ENCODE data around the gene CAMKMT. TPM values are rescaled to one million over a fixed set of nuclear protein-coding genes. Genes with fewer than 3 reads are reported as not detected.
"Not testable (repeated sequence)": the region's sequence is repeated elsewhere in the genome, so short reads cannot be mapped to it uniquely, and the experiment has no call there.

CAMKMT gene
- total RNA-seq, 5 donors from 2014 or later (not counting 1 experiment from before 2014, with no cell fraction given), result 11.9 to 20.2 (median 16.5) TPM

DNA sequence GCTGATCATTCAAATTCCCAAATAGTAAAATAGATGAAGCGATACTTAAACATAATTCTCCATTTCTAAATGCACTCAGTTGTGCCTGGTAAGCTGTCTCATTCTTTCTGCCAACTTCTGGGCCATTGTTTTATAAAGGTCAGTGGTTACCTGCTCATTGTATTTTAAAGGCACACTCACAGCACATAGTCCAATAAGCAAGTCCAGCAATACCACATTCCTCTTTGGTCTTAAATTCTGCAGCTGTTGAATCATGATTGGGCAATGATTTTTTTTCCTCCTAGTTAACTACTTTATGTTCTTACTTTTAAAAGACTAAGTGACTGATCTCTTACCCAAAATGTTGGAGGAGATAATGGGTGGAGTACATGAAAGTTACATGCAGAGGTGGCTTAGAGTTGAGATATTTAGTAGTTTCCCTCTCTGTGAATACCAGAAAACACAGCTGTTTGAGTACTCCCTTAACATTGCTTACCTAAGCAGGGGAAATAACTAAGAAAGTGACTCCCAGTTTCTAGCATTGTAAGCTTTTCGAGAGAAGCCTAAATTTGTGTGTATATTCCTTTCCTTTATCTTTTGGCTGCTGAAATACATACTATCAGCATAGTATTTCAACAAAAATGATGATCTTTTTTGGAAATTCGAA lies 220.7 kb downstream of the CAMKMT start:
- ATAC-seq (replicated peaks in 1 of 4), result no peak
- CTCF ChIA-PET, result no interaction called here
- no peaks in the 10 kb centered on the region for H3K9me3 Mint-ChIP-seq

GRCh38 chr2:44595615-44596014 lies 233.9 kb downstream of the CAMKMT start:
- H3K4me3 ChIP-seq (ENCODE audit: control insufficient read depth in 1 of 2, extremely low read depth in 1 of 2, low read length in 1 of 2); ATAC-seq (replicated peaks in 1 of 4); H3K27me3 Mint-ChIP-seq; H3K4me1 ChIP-seq (ENCODE audit: control insufficient read depth in 1 of 2, extremely low read depth in 1 of 2, insufficient read depth in 2 of 2, low read length in 2 of 2); H3K27me3 ChIP-seq (replicated peaks in 1 of 2; ENCODE audit: control insufficient read depth in 2 of 2, extremely low read depth in 1 of 2, insufficient read depth in 2 of 2, low read length in 1 of 2); H3K4me3 Mint-ChIP-seq; H3K27ac ChIP-seq (ENCODE audit: low read length); H3K36me3 Mint-ChIP-seq; H3K4me1 Mint-ChIP-seq; H3K9me3 Mint-ChIP-seq; H3K36me3 ChIP-seq (ENCODE audit: control insufficient read depth in 2 of 2, extremely low read depth in 1 of 2, insufficient read depth in 1 of 2, low read length in 1 of 2); DNase-seq; H3K27ac Mint-ChIP-seq; H3K9me3 ChIP-seq; POLR2A ChIA-PET; CTCF ChIA-PET: not testable (repeated sequence)
- no CpG with 5 or more reads among the region's 2 CpGs for WGBS (ENCODE audit: insufficient coverage)

More for the DNA sequence above, 220.7 kb downstream of the CAMKMT start:
- Histone ChIP-seq H3K36me3 (ENCODE audit: control insufficient read depth in 2 of 2, extremely low read depth in 1 of 2, insufficient read depth in 1 of 2, low read length in 1 of 2) (no peaks in the 10 kb centered on the region), H3K27ac (ENCODE audit: low read length) (no peak overlapping the region), H3K4me1 (ENCODE audit: control insufficient read depth in 1 of 2, extremely low read depth in 1 of 2, insufficient read depth in 2 of 2, low read length in 2 of 2) (peaks cover 0 to 12% of the 10 kb centered on the region in 2 experiments), H3K9me3 (no peaks in the 10 kb centered on the region), H3K4me3 (ENCODE audit: control insufficient read depth in 1 of 2, extremely low read depth in 1 of 2, low read length in 1 of 2) (no peak overlapping the region), H3K27me3 (replicated peaks in 1 of 2; ENCODE audit: control insufficient read depth in 2 of 2, extremely low read depth in 1 of 2, insufficient read depth in 2 of 2, low read length in 1 of 2) (no peaks in the 10 kb centered on the region)
- peaks cover 34 to 37% (median 35%) of the 10 kb centered on the region in 3 donors for H3K4me1 Mint-ChIP-seq
- H3K27me3 Mint-ChIP-seq, result no peaks in the 10 kb centered on the region
- H3K36me3 Mint-ChIP-seq, result peaks cover 7% of the 10 kb centered on the region
- WGBS (ENCODE audit: insufficient coverage), result no CpG with 5 or more reads among the region's 3 CpGs
- POLR2A ChIA-PET, result no interaction called here
- H3K27ac Mint-ChIP-seq, result no peak overlapping the region
- no peak for DNase-seq
- no peak overlapping the region for H3K4me3 Mint-ChIP-seq

DNA sequence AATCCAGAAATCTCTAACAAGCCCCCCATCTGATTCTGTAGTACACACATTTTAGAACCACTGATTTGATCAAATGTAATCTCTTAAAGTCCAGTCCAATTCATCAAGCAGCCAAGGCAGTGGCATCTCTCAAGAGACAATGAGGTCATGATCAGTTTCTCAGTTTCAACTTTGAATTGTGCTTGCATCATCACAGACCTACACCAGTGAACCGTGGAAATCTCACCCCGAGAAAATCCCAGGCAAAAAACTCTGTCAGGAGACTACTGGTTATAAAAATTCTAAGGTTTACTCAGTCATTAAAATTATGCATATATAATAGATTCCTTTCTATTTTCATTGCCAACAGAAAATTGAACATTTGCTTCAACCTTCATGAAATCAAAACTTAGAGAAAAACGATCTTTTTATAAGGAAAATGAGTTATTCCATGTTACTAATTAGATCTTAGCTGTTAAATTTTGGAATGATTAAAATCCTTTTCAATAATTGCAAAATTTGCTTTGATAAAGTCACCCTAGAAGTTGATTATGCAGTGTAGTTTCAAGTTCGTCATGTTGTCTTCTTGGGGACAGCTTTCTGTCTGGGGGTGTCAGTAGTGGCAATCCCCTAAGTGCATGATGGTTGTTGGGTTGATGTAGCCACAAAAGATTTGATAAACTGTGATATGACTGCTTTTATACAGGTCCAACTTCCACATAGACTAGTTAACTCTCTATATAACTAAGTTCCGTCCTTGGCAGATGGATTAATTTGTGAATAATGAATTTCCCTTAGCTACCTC lies 235.0 kb downstream of the CAMKMT start:
- ATAC-seq (replicated peaks in 1 of 4) (no peak), DNase-seq (no peak)
- no peaks in the 10 kb centered on the region for H3K4me1 Mint-ChIP-seq
- no peaks in the 10 kb centered on the region for H3K27me3 Mint-ChIP-seq
- H3K9me3 ChIP-seq, result no peaks in the 10 kb centered on the region
- POLR2A ChIA-PET, result no interaction called here
- H3K4me1 ChIP-seq (ENCODE audit: control insufficient read depth in 1 of 2, extremely low read depth in 1 of 2, insufficient read depth in 2 of 2, low read length in 2 of 2), result no peaks in the 10 kb centered on the region
- H3K4me3 Mint-ChIP-seq, result no peak overlapping the region
- CTCF ChIA-PET, result no interaction called here
- H3K27ac Mint-ChIP-seq, result no peak overlapping the region
- H3K27ac ChIP-seq (ENCODE audit: low read length), result no peak overlapping the region
- no peak overlapping the region for H3K4me3 ChIP-seq (ENCODE audit: control insufficient read depth in 1 of 2, extremely low read depth in 1 of 2, low read length in 1 of 2)
- peaks cover 7% of the 10 kb centered on the region for H3K36me3 Mint-ChIP-seq
- H3K27me3 ChIP-seq (replicated peaks in 1 of 2; ENCODE audit: control insufficient read depth in 2 of 2, extremely low read depth in 1 of 2, insufficient read depth in 2 of 2, low read length in 1 of 2), result no peaks in the 10 kb centered on the region
- no peaks in the 10 kb centered on the region for H3K36me3 ChIP-seq (ENCODE audit: control insufficient read depth in 2 of 2, extremely low read depth in 1 of 2, insufficient read depth in 1 of 2, low read length in 1 of 2)
- no peaks in the 10 kb centered on the region for H3K9me3 Mint-ChIP-seq
- WGBS (ENCODE audit: insufficient coverage), result no CpG with 5 or more reads among the region's 5 CpGs

- Mint-ChIP-seq H3K27ac (no peak overlapping the region), H3K9me3 (no peaks in the 10 kb centered on the region), H3K4me1 (no peaks in the 10 kb centered on the region), H3K4me3 (no peak overlapping the region), H3K27me3 (no peaks in the 10 kb centered on the region), H3K36me3 (peaks cover 10% of the 10 kb centered on the region)
- no CpG with 5 or more reads among the region's 5 CpGs for WGBS (ENCODE audit: insufficient coverage)
- no peak overlapping the region for H3K27ac ChIP-seq (ENCODE audit: low read length)
- POLR2A ChIA-PET, result no interaction called here
- H3K4me1 ChIP-seq (ENCODE audit: control insufficient read depth in 1 of 2, extremely low read depth in 1 of 2, insufficient read depth in 2 of 2, low read length in 2 of 2), result no peaks in the 10 kb centered on the region
- H3K4me3 ChIP-seq (ENCODE audit: control insufficient read depth in 1 of 2, extremely low read depth in 1 of 2, low read length in 1 of 2), result no peak overlapping the region
- CTCF ChIA-PET, result no interaction called here
- no peak for ATAC-seq (replicated peaks in 1 of 4)
- no peaks in the 10 kb centered on the region for H3K9me3 ChIP-seq
- DNase-seq, result no peak
- H3K27me3 ChIP-seq (replicated peaks in 1 of 2; ENCODE audit: control insufficient read depth in 2 of 2, extremely low read depth in 1 of 2, insufficient read depth in 2 of 2, low read length in 1 of 2), result no peaks in the 10 kb centered on the region
- H3K36me3 ChIP-seq (ENCODE audit: control insufficient read depth in 2 of 2, extremely low read depth in 1 of 2, insufficient read depth in 1 of 2, low read length in 1 of 2), result no peaks in the 10 kb centered on the region
Measured at GRCh38 chr2:44598330-44599119, 236.8 kb downstream of the CAMKMT start.

- no peaks in the 10 kb centered on the region for H3K27me3 Mint-ChIP-seq
- no peak for DNase-seq
- WGBS (ENCODE audit: insufficient coverage), result no CpG with 5 or more reads among the region's 1 CpG
- no peaks in the 10 kb centered on the region for H3K4me1 ChIP-seq (ENCODE audit: control insufficient read depth in 1 of 2, extremely low read depth in 1 of 2, insufficient read depth in 2 of 2, low read length in 2 of 2)
- H3K4me3 Mint-ChIP-seq, result no peak overlapping the region
- POLR2A ChIA-PET, result no interaction called here
- H3K9me3 Mint-ChIP-seq, result no peaks in the 10 kb centered on the region
- no peak overlapping the region for H3K4me3 ChIP-seq (ENCODE audit: control insufficient read depth in 1 of 2, extremely low read depth in 1 of 2, low read length in 1 of 2)
- no peaks in the 10 kb centered on the region for H3K27me3 ChIP-seq (replicated peaks in 1 of 2; ENCODE audit: control insufficient read depth in 2 of 2, extremely low read depth in 1 of 2, insufficient read depth in 2 of 2, low read length in 1 of 2)
- peaks cover 10% of the 10 kb centered on the region for H3K36me3 Mint-ChIP-seq
- H3K9me3 ChIP-seq, result no peaks in the 10 kb centered on the region
- no peak overlapping the region for H3K27ac ChIP-seq (ENCODE audit: low read length)
- no peak for ATAC-seq (replicated peaks in 1 of 4)
- H3K36me3 ChIP-seq (ENCODE audit: control insufficient read depth in 2 of 2, extremely low read depth in 1 of 2, insufficient read depth in 1 of 2, low read length in 1 of 2), result no peaks in the 10 kb centered on the region
- H3K27ac Mint-ChIP-seq, result no peak overlapping the region
- H3K4me1 Mint-ChIP-seq, result no peaks in the 10 kb centered on the region
- CTCF ChIA-PET, result interaction anchor here in 1 of 2 donors (0.7 kb wide), 1 partner anchor 38 kb away, joined by 3 read pairs; no protein-coding TSS in a partner anchor
Measured at GRCh38 chr2:44599130-44599529, 237.4 kb downstream of the CAMKMT start.

DNA sequence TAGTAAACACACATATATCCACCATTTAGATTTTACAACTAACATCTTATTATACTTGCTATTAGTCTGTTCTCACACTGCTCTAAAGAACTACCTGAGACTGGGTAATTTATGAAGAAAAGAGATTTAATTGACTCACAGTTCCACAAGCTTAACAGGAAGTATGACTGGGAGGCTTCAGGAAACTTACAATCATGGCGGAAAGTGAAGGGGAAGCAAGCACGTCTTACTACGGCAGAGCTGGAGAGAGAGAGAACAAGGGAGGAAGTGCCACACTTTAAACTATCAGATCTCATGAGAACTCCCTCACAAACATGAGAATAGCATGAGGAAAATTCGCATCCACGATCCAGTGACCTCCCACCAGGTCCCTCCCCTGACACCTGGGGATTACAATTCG lies 240.7 kb downstream of the CAMKMT start:
- no CpG with 5 or more reads among the region's 6 CpGs for WGBS (ENCODE audit: insufficient coverage)
- no peaks in the 10 kb centered on the region for H3K9me3 Mint-ChIP-seq

More for the DNA sequence above, 240.7 kb downstream of the CAMKMT start:
- ATAC-seq (replicated peaks in 1 of 4) (no peak), DNase-seq (no peak)
- Mint-ChIP-seq H3K27ac (no peak overlapping the region), H3K4me1 (no peaks in the 10 kb centered on the region), H3K27me3 (no peaks in the 10 kb centered on the region), H3K4me3 (no peak overlapping the region), H3K36me3 (peaks cover 6% of the 10 kb centered on the region)
- H3K9me3 ChIP-seq, result no peaks in the 10 kb centered on the region
- ChIA-PET CTCF (no interaction called here), POLR2A (no interaction called here)
- H3K27ac ChIP-seq (ENCODE audit: low read length), result no peak overlapping the region
- no peaks in the 10 kb centered on the region for H3K27me3 ChIP-seq (replicated peaks in 1 of 2; ENCODE audit: control insufficient read depth in 2 of 2, extremely low read depth in 1 of 2, insufficient read depth in 2 of 2, low read length in 1 of 2)
- no peak overlapping the region for H3K4me3 ChIP-seq (ENCODE audit: control insufficient read depth in 1 of 2, extremely low read depth in 1 of 2, low read length in 1 of 2)
- H3K36me3 ChIP-seq (ENCODE audit: control insufficient read depth in 2 of 2, extremely low read depth in 1 of 2, insufficient read depth in 1 of 2, low read length in 1 of 2), result no peaks in the 10 kb centered on the region
- no peaks in the 10 kb centered on the region for H3K4me1 ChIP-seq (ENCODE audit: control insufficient read depth in 1 of 2, extremely low read depth in 1 of 2, insufficient read depth in 2 of 2, low read length in 2 of 2)

All from T-cell (primary cell).